ENCODE data around the gene ASTN2. TPM values are rescaled to one million over a fixed set of nuclear protein-coding genes. Genes with fewer than 3 reads are reported as not detected.
"Not testable (repeated sequence)": the region's sequence is repeated elsewhere in the genome, so short reads cannot be mapped to it uniquely, and the experiment has no call there.

ASTN2 gene
- total RNA-seq, 1 donor from 2014 or later, result 15.9 TPM

DNA sequence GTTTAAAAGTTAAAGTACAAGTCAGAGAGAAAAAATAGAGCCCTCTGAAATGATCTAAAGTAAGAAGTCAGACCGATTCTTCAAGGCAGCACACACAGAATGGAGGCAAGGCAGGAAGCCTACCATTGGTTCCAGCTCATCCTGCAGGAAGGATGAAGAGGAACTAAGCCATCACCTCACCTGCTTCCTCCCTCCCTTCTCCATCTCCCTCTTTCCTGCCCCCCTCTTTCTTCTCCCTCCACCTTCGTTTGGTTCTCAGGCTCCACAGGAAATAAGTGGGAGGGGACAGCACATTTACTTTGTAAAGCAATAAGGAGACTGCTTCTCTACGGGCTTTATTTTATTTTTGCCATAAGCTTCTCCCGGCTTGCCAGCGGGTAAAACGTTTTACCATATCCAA is 514.3 kb downstream of the ASTN2 start:
- H3K4me1 Mint-ChIP-seq (ENCODE audit: unreplicated experiment), result peaks cover 4% of the 10 kb centered on the region
- H3K4me3 Mint-ChIP-seq, result no peak overlapping the region
- DNase-seq (ENCODE audit: extremely low spot score, unreplicated experiment), result no peak
- H3K9me3 Mint-ChIP-seq, result peaks cover 7% of the 10 kb centered on the region
- no peaks in the 10 kb centered on the region for H3K36me3 Mint-ChIP-seq
- TF ChIP-seq, protein P1, sequence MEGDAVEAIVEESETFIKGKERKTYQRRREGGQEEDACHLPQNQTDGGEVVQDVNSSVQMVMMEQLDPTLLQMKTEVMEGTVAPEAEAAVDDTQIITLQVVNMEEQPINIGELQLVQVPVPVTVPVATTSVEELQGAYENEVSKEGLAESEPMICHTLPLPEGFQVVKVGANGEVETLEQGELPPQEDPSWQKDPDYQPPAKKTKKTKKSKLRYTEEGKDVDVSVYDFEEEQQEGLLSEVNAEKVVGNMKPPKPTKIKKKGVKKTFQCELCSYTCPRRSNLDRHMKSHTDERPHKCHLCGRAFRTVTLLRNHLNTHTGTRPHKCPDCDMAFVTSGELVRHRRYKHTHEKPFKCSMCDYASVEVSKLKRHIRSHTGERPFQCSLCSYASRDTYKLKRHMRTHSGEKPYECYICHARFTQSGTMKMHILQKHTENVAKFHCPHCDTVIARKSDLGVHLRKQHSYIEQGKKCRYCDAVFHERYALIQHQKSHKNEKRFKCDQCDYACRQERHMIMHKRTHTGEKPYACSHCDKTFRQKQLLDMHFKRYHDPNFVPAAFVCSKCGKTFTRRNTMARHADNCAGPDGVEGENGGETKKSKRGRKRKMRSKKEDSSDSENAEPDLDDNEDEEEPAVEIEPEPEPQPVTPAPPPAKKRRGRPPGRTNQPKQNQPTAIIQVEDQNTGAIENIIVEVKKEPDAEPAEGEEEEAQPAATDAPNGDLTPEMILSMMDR (conservative IDR thresholded peaks at IDR 0.05), result no peak
- peaks cover 20% of the 10 kb centered on the region for H3K27me3 Mint-ChIP-seq
- H3K27ac Mint-ChIP-seq, result no peak overlapping the region

DNA sequence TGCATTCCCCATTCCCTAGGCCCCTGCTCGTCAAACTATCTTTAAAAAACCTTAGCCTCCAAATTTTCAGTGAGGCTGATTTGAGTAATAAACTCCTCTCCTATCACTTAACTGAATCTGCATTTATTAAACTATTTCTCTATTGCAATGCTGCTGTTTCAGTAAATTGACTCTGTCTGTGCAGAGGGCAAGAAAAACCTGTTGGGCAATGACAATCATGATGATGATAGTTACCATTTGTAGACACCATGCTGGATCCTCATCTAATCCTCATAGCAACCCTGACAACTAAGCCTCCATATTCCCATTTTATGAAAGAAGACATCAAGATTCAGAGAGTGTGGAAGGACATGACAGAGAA is 514.9 kb downstream of the ASTN2 start:
- Mint-ChIP-seq H3K9me3 (peaks cover 7% of the 10 kb centered on the region), H3K27ac (no peak overlapping the region), H3K4me3 (no peak overlapping the region), H3K27me3 (peaks cover 21% of the 10 kb centered on the region), H3K36me3 (no peaks in the 10 kb centered on the region), H3K4me1 (ENCODE audit: unreplicated experiment) (no peaks in the 10 kb centered on the region)
- no peak for DNase-seq (ENCODE audit: extremely low spot score, unreplicated experiment)
- TF ChIP-seq, protein P1 (conservative IDR thresholded peaks at IDR 0.05), result no peak

DNA sequence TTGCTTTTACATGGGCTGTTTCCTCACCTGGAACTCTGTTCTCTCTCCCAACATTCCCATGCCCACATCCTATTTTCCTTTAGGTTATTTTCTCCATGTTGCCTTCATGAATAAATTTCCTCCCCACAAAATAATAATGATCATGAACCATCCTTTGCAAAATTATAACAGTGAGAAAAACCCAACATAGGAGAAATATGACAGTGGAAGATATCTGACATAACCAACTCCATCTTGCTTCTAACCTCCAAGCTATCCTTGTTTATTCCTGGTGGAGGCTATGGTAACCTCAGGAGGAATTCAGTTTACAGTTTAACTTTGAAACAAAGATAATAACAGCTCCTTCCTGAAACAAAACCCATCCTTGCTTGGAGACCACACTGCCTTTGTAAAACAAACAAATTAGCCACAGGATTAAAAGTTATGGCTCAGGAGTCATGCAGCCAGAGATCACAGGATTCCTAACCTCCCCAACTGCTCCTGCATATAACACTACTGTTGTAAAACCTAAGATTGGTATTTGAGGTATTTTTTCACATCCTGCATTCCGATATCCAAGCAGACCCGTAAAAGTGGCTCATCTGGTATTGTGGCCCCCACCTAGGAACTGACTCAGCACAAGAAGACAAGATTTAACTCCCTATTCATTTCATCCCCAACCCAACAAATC is 515.4 kb downstream of the ASTN2 start:
- H3K4me1 Mint-ChIP-seq (ENCODE audit: unreplicated experiment), result no peaks in the 10 kb centered on the region
- H3K4me3 Mint-ChIP-seq, result no peak overlapping the region

DNA sequence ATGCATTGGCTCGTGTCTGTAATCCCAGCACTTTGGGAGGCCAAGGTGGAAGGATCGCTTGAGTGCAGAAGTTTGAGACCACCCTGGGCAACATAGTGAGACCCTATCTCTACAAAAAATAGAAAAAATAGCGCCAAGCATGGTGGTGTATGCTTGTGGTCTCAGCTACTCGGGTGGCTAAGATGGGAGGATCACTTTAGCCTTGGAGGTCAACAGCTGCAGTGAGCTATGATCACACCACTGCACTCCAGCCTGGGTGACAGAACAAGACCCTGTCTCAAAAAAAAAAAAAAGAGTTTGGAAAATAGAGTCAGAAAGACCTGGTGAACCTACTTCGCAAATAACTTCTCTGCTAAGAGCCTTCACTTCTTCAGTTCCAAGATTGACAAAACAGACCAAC is 516.7 kb downstream of the ASTN2 start:
- H3K27ac Mint-ChIP-seq; H3K4me1 Mint-ChIP-seq (ENCODE audit: unreplicated experiment): not testable (repeated sequence)
- peaks cover 29% of the 10 kb centered on the region for H3K27me3 Mint-ChIP-seq

More for the DNA sequence above, 515.4 kb downstream of the ASTN2 start:
- no peak for DNase-seq (ENCODE audit: extremely low spot score, unreplicated experiment)
- TF ChIP-seq, protein P1 (conservative IDR thresholded peaks at IDR 0.05), result no peak
- Mint-ChIP-seq H3K27me3 (peaks cover 23% of the 10 kb centered on the region), H3K27ac (no peak overlapping the region), H3K9me3 (peaks cover 7% of the 10 kb centered on the region), H3K36me3 (no peaks in the 10 kb centered on the region)

DNA sequence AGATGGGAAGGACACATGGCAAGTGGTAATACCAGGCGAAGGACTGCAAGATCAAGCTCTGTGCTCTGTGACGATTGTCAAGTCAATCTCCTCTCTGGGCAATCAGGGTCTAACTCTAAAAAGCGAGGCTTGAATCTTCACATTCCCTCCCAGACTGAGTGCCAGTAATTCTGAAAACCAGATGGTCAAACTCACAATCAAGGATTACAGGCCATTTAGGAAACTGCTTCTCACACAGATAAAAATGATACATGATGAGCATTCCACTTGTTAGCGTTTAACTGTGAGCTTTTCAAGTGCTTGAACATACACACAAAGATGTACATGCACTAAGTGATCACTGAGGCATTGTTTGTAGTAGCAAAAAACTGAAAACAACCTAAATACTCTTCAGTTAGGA is 517.7 kb downstream of the ASTN2 start:
- Mint-ChIP-seq H3K27me3 (peaks cover 26% of the 10 kb centered on the region), H3K36me3 (no peaks in the 10 kb centered on the region), H3K4me1 (ENCODE audit: unreplicated experiment) (no peaks in the 10 kb centered on the region), H3K9me3 (peaks cover 7% of the 10 kb centered on the region), H3K27ac (no peak overlapping the region), H3K4me3 (no peak overlapping the region)
- no peak for DNase-seq (ENCODE audit: extremely low spot score, unreplicated experiment)
- TF ChIP-seq, protein P1 (conservative IDR thresholded peaks at IDR 0.05), result no peak

More for the DNA sequence above, 516.7 kb downstream of the ASTN2 start:
- DNase-seq (ENCODE audit: extremely low spot score, unreplicated experiment); H3K36me3 Mint-ChIP-seq; H3K9me3 Mint-ChIP-seq; H3K4me3 Mint-ChIP-seq: not testable (repeated sequence)

DNA sequence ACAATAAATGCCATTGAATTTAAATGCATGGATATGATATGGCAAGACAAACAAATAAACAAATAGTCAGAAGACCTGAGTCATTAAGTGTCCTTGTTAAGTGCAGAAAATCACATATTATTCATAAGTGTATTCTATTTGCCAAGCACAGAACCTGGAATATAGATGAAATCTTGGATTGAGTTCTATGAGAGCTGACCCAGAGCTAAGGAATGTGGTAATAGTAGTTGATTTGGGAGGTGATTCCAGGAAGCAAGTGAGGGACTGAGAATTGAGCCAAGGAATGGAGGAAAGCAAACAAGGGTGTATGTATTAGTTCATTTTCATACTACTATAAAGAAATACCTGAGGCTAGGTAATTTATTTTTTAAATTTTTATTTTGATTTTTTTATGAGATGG is 518.9 kb downstream of the ASTN2 start:
- H3K36me3 Mint-ChIP-seq, result no peaks in the 10 kb centered on the region
- TF ChIP-seq, protein P1 (conservative IDR thresholded peaks at IDR 0.05), result no peak
- DNase-seq (ENCODE audit: extremely low spot score, unreplicated experiment), result no peak
- H3K4me3 Mint-ChIP-seq, result no peak overlapping the region
- H3K27ac Mint-ChIP-seq, result no peak overlapping the region
- no peaks in the 10 kb centered on the region for H3K4me1 Mint-ChIP-seq (ENCODE audit: unreplicated experiment)
- peaks cover 7% of the 10 kb centered on the region for H3K9me3 Mint-ChIP-seq
- H3K27me3 Mint-ChIP-seq, result peaks cover 31% of the 10 kb centered on the region
